ENCODE results near the gene EPHA3. TPM values are rescaled to one million over a fixed set of nuclear protein-coding genes. Genes with fewer than 3 reads are reported as not detected.

Gene EPHA3
- total and polyA plus RNA-seq, 2 of the 4 experiments (the other 2 are of a cell fraction) = 0.10 to 0.18 TPM

DNA sequence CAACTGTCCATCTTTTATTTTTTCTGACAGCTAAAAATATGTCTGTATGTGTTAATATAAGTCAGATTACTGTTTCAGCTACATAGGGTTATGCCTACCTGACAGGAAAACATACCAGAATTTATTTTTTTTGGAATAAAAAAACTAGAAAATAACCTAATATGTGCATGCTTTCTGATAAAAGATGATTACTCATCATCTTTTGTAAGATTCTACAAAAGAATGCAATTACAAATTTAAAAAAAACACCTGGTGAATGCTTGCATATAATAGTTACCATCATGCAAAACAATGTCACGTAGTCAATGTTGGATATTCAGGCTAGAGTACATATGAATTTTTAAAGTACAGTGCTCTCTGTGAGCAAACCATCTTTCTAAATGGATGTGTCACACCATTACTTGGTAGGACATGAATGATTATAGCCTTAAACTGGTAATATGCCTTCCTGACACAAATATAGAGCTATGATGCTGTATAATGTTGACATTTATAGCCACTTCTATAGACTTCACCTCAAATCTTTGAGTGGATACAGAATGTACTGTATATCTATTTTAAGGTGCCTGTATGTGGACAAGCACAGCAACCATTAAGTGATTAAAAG lies 180.6 kb downstream of the EPHA3 start:
- no CpG with 5 or more reads among the region's 1 CpG for WGBS, 2 experiments (ENCODE audit: extremely low coverage in 2 of 2, insufficient read length in 1 of 2)
- no peak overlapping the region for H3K9ac ChIP-seq (ENCODE audit: low read depth, low read length)
- intact Hi-C loops (cut with micrococcal nuclease) = loop anchor here (10.0 kb wide), 1 partner anchor 1007 kb away; no protein-coding TSS in a partner anchor
- no peak overlapping the region for H4K91ac ChIP-seq (ENCODE audit: insufficient read depth, low read depth, low read length)
- H2BK20ac ChIP-seq (ENCODE audit: low read depth, low read length) = no peak overlapping the region
- H3K56ac ChIP-seq (ENCODE audit: extremely low read depth, insufficient read depth, low read length) = no peak overlapping the region
- H3K79me1 ChIP-seq (ENCODE audit: low read depth in 1 of 2, low read length in 2 of 2) = no peaks in the 10 kb centered on the region
- no peak overlapping the region for H2AK5ac ChIP-seq (ENCODE audit: low read depth, low read length)
- DNase-seq = no peak
- no peaks in the 10 kb centered on the region for H4K20me1 ChIP-seq (ENCODE audit: insufficient read depth, low read length)
- no peaks in the 10 kb centered on the region for H3K36me3 ChIP-seq (ENCODE audit: control insufficient read depth, insufficient read depth, low read length)
- no peaks in the 10 kb centered on the region for H3K4me1 ChIP-seq (ENCODE audit: control insufficient read depth, insufficient read depth, low read length)
- no peak overlapping the region for H2AFZ ChIP-seq (replicated peaks; ENCODE audit: low read length, poor library complexity)
- dilution Hi-C loops (cut with HindIII; ENCODE audit: low sequenced_read_pairs, unreplicated experiment) = no loop called here
- H2BK120ac ChIP-seq (ENCODE audit: low read depth, low read length) = no peak overlapping the region
- H3K4ac ChIP-seq (ENCODE audit: low read depth, low read length) = no peak overlapping the region
- H4K5ac ChIP-seq (ENCODE audit: low read depth, low read length) = no peak overlapping the region
- H3K9me1 ChIP-seq (ENCODE audit: insufficient read depth, low read length) = no peaks in the 10 kb centered on the region
- in situ Hi-C loops (cut with MboI; ENCODE audit: low sequenced_read_pairs) = no loop called here
- H3K9me3 ChIP-seq (ENCODE audit: control insufficient read depth, insufficient read depth, low read length) = no peaks in the 10 kb centered on the region
- no peak overlapping the region for H2AK9ac ChIP-seq (replicated peaks; ENCODE audit: low read depth, low read length, poor library complexity)
- TF ChIP-seq RAD21 (IDR thresholded peaks at IDR 0.05; ENCODE audit: low read length) (no peak), ELK1 (IDR thresholded peaks at IDR 0.05; ENCODE audit: borderline replicate concordance, low read depth, low read length) (no peak), MAFK (IDR thresholded peaks at IDR 0.05; ENCODE audit: low read depth, low read length) (no peak), CEBPB (IDR thresholded peaks at IDR 0.05; ENCODE audit: low read depth, low read length) (no peak), FOS (IDR thresholded peaks at IDR 0.05; ENCODE audit: low read depth, low read length) (no peak), POLR2A (IDR thresholded peaks at IDR 0.05; ENCODE audit: low read depth, low read length) (no peak), RCOR1 (IDR thresholded peaks at IDR 0.05; ENCODE audit: insufficient replicate concordance, low read length) (no peak), CHD1 (IDR thresholded peaks at IDR 0.05; ENCODE audit: low read depth, low read length) (no peak), RFX5 (IDR thresholded peaks at IDR 0.05; ENCODE audit: low read depth, low read length) (no peak), BHLHE40 (IDR thresholded peaks at IDR 0.05; ENCODE audit: low read depth, low read length) (no peak), SMC3 (IDR thresholded peaks at IDR 0.05; ENCODE audit: low read depth, low read length) (no peak), MAZ (IDR thresholded peaks at IDR 0.05; ENCODE audit: borderline replicate concordance, low read depth, low read length) (no peak), NFE2L2 (IDR thresholded peaks at IDR 0.05; ENCODE audit: low read depth, low read length) (no peak), MXI1 (IDR thresholded peaks at IDR 0.05; ENCODE audit: borderline replicate concordance, low read depth, low read length) (no peak)
- TF ChIP-seq, protein P1, sequence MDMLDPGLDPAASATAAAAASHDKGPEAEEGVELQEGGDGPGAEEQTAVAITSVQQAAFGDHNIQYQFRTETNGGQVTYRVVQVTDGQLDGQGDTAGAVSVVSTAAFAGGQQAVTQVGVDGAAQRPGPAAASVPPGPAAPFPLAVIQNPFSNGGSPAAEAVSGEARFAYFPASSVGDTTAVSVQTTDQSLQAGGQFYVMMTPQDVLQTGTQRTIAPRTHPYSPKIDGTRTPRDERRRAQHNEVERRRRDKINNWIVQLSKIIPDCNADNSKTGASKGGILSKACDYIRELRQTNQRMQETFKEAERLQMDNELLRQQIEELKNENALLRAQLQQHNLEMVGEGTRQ (IDR thresholded peaks at IDR 0.05; ENCODE audit: low read depth, low read length) = no peak
- TF ChIP-seq, protein P2, sequence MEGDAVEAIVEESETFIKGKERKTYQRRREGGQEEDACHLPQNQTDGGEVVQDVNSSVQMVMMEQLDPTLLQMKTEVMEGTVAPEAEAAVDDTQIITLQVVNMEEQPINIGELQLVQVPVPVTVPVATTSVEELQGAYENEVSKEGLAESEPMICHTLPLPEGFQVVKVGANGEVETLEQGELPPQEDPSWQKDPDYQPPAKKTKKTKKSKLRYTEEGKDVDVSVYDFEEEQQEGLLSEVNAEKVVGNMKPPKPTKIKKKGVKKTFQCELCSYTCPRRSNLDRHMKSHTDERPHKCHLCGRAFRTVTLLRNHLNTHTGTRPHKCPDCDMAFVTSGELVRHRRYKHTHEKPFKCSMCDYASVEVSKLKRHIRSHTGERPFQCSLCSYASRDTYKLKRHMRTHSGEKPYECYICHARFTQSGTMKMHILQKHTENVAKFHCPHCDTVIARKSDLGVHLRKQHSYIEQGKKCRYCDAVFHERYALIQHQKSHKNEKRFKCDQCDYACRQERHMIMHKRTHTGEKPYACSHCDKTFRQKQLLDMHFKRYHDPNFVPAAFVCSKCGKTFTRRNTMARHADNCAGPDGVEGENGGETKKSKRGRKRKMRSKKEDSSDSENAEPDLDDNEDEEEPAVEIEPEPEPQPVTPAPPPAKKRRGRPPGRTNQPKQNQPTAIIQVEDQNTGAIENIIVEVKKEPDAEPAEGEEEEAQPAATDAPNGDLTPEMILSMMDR (conservative IDR thresholded peaks at IDR 0.05; ENCODE audit: low read depth, low read length) = no peak
- H3K27ac ChIP-seq (ENCODE audit: insufficient read depth, low read length) = no peak overlapping the region
- no peak overlapping the region for H4K8ac ChIP-seq (ENCODE audit: low read depth in 2 of 2, low read length in 2 of 2)
- POLR2A ChIA-PET (ENCODE audit: unreplicated experiment) = no interaction called here
- H3K23ac ChIP-seq (ENCODE audit: low read depth, low read length) = no peak overlapping the region
- no peak overlapping the region for H3K18ac ChIP-seq (ENCODE audit: low read depth, low read length)
- H2BK15ac ChIP-seq (ENCODE audit: low read depth, low read length) = no peak overlapping the region
- BruUV-seq (replicated peaks) = no TSS peak
- H3K14ac ChIP-seq (replicated peaks; ENCODE audit: low read depth, low read length) = no peak overlapping the region
- no peak overlapping the region for H3K4me3 ChIP-seq (ENCODE audit: insufficient read depth, low read depth, low read length)
- CTCF ChIA-PET = no interaction called here
- no peak overlapping the region for H2BK5ac ChIP-seq (ENCODE audit: low read depth, low read length, poor library complexity, severe bottlenecking)
- H3K27me3 ChIP-seq (ENCODE audit: control insufficient read depth, insufficient read depth, low read length) = no peaks in the 10 kb centered on the region
- no peak overlapping the region for H3K4me2 ChIP-seq (ENCODE audit: low read depth, low read length)
- no peak for ATAC-seq (ENCODE audit: low read depth)
